GM23248 (cell line): ENCODE data around the gene STK17B. TPM values are rescaled to one million over a fixed set of nuclear protein-coding genes. Genes with fewer than 3 reads are reported as not detected.

Experiments used
- DNase-seq: peaks from one replicate; pipeline ENCODE4 v3.0.0-alpha.2; 2015
- H2AFZ ChIP-seq: fragments of 200-600 bp; sonication (generic); 2 replicates; pipeline ENCODE4 v1.6.1; 2016; ENCODE audit warnings: antibody characterized with exemption
- H3F3A ChIP-seq: fragments of 200-600 bp; sonication (generic); 2 replicates; pipeline ENCODE4 v1.6.1; 2016; ENCODE audit warnings: mild to moderate bottlenecking, antibody characterized with exemption, mixed run types; ENCODE audit not compliant: insufficient read depth
- H3K27ac ChIP-seq: fragments of 200-600 bp; sonication (generic); 2 replicates; pipeline ENCODE4 v1.5.1; 2016; ENCODE audit warnings: mild to moderate bottlenecking
- H3K27me3 ChIP-seq: fragments of 200-600 bp; sonication (generic); replicated peaks from 2 replicates; pipeline ENCODE4 v1.6.1; 2016; ENCODE audit warnings: mild to moderate bottlenecking; ENCODE audit not compliant: insufficient read depth
- H3K36me3 ChIP-seq: fragments of 200-600 bp; sonication (generic); 2 replicates; pipeline ENCODE4 v1.6.1; 2016; ENCODE audit warnings: low read depth, mild to moderate bottlenecking
- H3K4me1 ChIP-seq: fragments of 200-600 bp; sonication (generic); 2 replicates; pipeline ENCODE4 v1.6.1; 2016; ENCODE audit warnings: mild to moderate bottlenecking; ENCODE audit not compliant: insufficient read depth
- H3K4me2 ChIP-seq: fragments of 200-600 bp; sonication (generic); one replicate; pipeline ENCODE4 v1.6.1; 2016; ENCODE audit warnings: mild to moderate bottlenecking; ENCODE audit not compliant: unreplicated experiment
- H3K4me3 ChIP-seq: fragments of 200-600 bp; sonication (generic); 2 replicates; pipeline ENCODE4 v1.5.1; 2016; ENCODE audit warnings: mild to moderate bottlenecking
- H3K79me2 ChIP-seq: fragments of 200-600 bp; sonication (generic); 2 replicates; pipeline ENCODE4 v1.6.1; 2016; ENCODE audit warnings: mild to moderate bottlenecking; ENCODE audit not compliant: insufficient read depth
- H3K9ac ChIP-seq: fragments of 200-600 bp; sonication (generic); 2 replicates; pipeline ENCODE4 v1.6.1; 2016; ENCODE audit warnings: mild to moderate bottlenecking
- H3K9me2 ChIP-seq: fragments of 200-600 bp; sonication (generic); 2 replicates; pipeline ENCODE4 v1.6.1; 2016; ENCODE audit warnings: mixed run types, mild to moderate bottlenecking, moderate library complexity; ENCODE audit not compliant: insufficient read depth
- H3K9me3 ChIP-seq: fragments of 200-600 bp; sonication (generic); one replicate; pipeline ENCODE4 v1.6.1; 2017; ENCODE audit warnings: low read depth
- H4K20me1 ChIP-seq: fragments of 200-600 bp; sonication (generic); 2 replicates; pipeline ENCODE4 v1.6.0; 2016; ENCODE audit not compliant: insufficient read depth
- EZH2 ChIP-seq: fragments of 200-600 bp; sonication (generic); IDR thresholded peaks from 2 replicates; pipeline ENCODE4 v1.6.1; 2018; ENCODE audit warnings: antibody characterized with exemption, mild to moderate bottlenecking; ENCODE audit not compliant: insufficient read depth, poor library complexity, severe bottlenecking
- EZH2phosphoT487 ChIP-seq: fragments of 200-600 bp; sonication (generic); IDR thresholded peaks from 2 replicates; pipeline ENCODE4 v1.6.1; 2018; ENCODE audit warnings: antibody characterized with exemption, moderate library complexity, mild to moderate bottlenecking, low read depth; ENCODE audit not compliant: insufficient read depth
- WGBS, 2 experiments: methylation state at CpG; one replicate each; pipeline ENCODE4 v1.1.6; 2015 to 2017; ENCODE audit warnings: low lambda C conversion rate in 2 of 2, low coverage in 1 of 2; ENCODE audit errors: missing lambda C conversion rate in 2 of 2; 5-methylcytosine and 5-hydroxymethylcytosine counted together
- in situ Hi-C: fragments of 300-500 bp; cut with MboI; formaldehyde crosslinking; loops from 2 replicates; pipeline ENCODE4 v1.15.0; 2020
- polyA plus RNA-seq: library from polyadenylated mRNA; unstranded; fragments of >200 nt; fragmentation: Nextera tagmentation; extraction: Ambion mirVana; gene quantifications from 2 replicates; pipeline ENCODE4 v1.2.1, GENCODE V29; 2016
- total RNA-seq: library from RNA; depleted of rRNA; stranded (reverse); fragments of >200 nt; shearing (Covaris generic); gene quantifications from 2 replicates; pipeline ENCODE4 v1.2.3, GENCODE V29; 2014

The STK17B gene
- total and polyA plus RNA-seq, 2 experiments from 2014 or later = 13.7 to 23.6 TPM

DNA sequence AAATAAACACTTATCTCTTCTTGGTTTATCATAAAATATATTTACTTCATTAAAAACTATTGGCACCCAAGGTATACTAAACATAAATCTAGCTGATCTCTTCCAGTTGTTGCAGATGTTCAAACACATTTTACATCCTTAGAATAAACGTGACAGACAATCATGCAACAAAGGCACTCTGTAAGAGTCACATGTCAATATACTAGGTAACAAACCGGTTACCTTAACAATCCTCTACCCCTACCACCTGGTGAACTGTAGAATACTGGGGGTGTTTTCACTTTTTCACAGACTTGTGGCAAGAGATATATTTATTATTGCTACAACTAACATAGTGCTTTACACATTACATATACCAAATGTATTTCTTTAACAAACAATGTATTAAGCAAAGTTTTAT is 15.8 kb downstream of the STK17B start:
- H3K9me3 ChIP-seq = no peaks in the 10 kb centered on the region
- H3K36me3 ChIP-seq = peaks cover 34% of the 10 kb centered on the region; the same call in 1 of the 2 replicates
- no peaks in the 10 kb centered on the region for H3K27me3 ChIP-seq
- no peak overlapping the region for H3K27ac ChIP-seq
- in situ Hi-C loops = no loop called here
- H3K4me3 ChIP-seq = no peak overlapping the region
- H4K20me1 ChIP-seq = no peaks in the 10 kb centered on the region
- H3K4me2 ChIP-seq = no peak overlapping the region
- DNase-seq = no peak
- no peaks in the 10 kb centered on the region; the same call in 1 of the 2 replicates for H3F3A ChIP-seq
- H2AFZ ChIP-seq = no peak overlapping the region
- H3K9me2 ChIP-seq = no peaks in the 10 kb centered on the region
- H3K4me1 ChIP-seq = peaks cover 14% of the 10 kb centered on the region
- no peak overlapping the region for H3K9ac ChIP-seq
- WGBS, 2 experiments = 34 to 38% methylated on average over 2 of the region's 2 CpGs
- no peak for TF ChIP-seq EZH2
- TF ChIP-seq EZH2phosphoT487 = no peak
- H3K79me2 ChIP-seq = peaks cover 60% of the 10 kb centered on the region

- H3K27me3 ChIP-seq = no peaks in the 10 kb centered on the region
- no peak overlapping the region for H2AFZ ChIP-seq
- H3K9me2 ChIP-seq = no peaks in the 10 kb centered on the region
- peaks cover 33% of the 10 kb centered on the region; the same call in 1 of the 2 replicates for H3K36me3 ChIP-seq
- H3K9ac ChIP-seq = no peak overlapping the region
- peaks cover 58% of the 10 kb centered on the region for H3K79me2 ChIP-seq
- TF ChIP-seq EZH2 = no peak
- TF ChIP-seq EZH2phosphoT487 = no peak
- no peak for DNase-seq
- no peak overlapping the region for H3K27ac ChIP-seq
- H3K4me2 ChIP-seq = no peak overlapping the region
- no peak overlapping the region for H3K4me3 ChIP-seq
- no peaks in the 10 kb centered on the region for H4K20me1 ChIP-seq
- H3F3A ChIP-seq = no peaks in the 10 kb centered on the region
- no peaks in the 10 kb centered on the region for H3K9me3 ChIP-seq
- H3K4me1 ChIP-seq = no peaks in the 10 kb centered on the region
- 97 to 100% methylated on average over 2 of the region's 2 CpGs for WGBS, 2 experiments
- in situ Hi-C loops = no loop called here
Observed at GRCh38 chr2:196153480-196153879, 17.9 kb downstream of the STK17B start.

DNA sequence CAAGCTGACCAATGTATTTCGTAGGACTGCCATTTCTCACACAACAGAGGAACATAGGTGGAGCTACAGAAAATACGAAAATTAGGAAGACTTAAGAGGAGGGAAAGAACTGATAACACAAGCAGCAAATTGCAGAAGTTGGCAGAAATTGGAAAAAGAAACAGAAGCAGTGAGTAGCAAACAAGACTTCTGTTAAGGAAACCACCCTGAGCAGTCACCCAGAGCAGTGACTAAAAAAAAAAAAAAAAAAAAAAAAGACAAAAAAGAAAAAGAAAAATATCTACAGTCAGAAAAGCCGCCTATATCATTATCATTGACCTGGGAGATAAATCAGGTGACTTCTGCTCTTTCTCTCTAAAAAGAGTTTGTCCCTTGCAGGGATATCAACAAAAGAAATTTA is 21.4 kb downstream of the STK17B start:
- DNase-seq = no peak
- no peak overlapping the region for H3K4me3 ChIP-seq
- H3K4me1 ChIP-seq = no peaks in the 10 kb centered on the region
- H3K27ac ChIP-seq = no peak overlapping the region
- H3K79me2 ChIP-seq = peaks cover 32% of the 10 kb centered on the region
- no peak overlapping the region for H2AFZ ChIP-seq
- H3K27me3 ChIP-seq = no peaks in the 10 kb centered on the region
- no peak overlapping the region for H3K4me2 ChIP-seq
- WGBS, 2 experiments = 96 to 98% methylated on average over 3 of the region's 3 CpGs
- H3K9me3 ChIP-seq = no peaks in the 10 kb centered on the region
- no peak overlapping the region for H3K9ac ChIP-seq
- no peaks in the 10 kb centered on the region for H3K9me2 ChIP-seq
- H3F3A ChIP-seq = no peaks in the 10 kb centered on the region
- H4K20me1 ChIP-seq = no peaks in the 10 kb centered on the region
- H3K36me3 ChIP-seq = peaks cover 22% of the 10 kb centered on the region; the same call in 1 of the 2 replicates
- in situ Hi-C loops = no loop called here
- TF ChIP-seq EZH2 (no peak), EZH2phosphoT487 (no peak)

- peaks cover 12% of the 10 kb centered on the region; the same call in 1 of the 2 replicates for H3K36me3 ChIP-seq
Observed at GRCh38 chr2:196148736-196149135, 22.6 kb downstream of the STK17B start.

GRCh38 chr2:196145256-196145655 is 26.1 kb downstream of the STK17B start:
- in situ Hi-C loops = no loop called here
- Histone ChIP-seq H3K36me3 (peaks cover 21% of the 10 kb centered on the region; the same call in 1 of the 2 replicates), H3K9me2 (no peaks in the 10 kb centered on the region), H4K20me1 (no peaks in the 10 kb centered on the region), H3F3A (peaks cover 3% of the 10 kb centered on the region; the same call in 1 of the 2 replicates), H3K27ac (no peak overlapping the region), H3K27me3 (no peaks in the 10 kb centered on the region), H3K4me1 (peaks cover 16% of the 10 kb centered on the region), H3K9me3 (no peaks in the 10 kb centered on the region), H3K4me3 (no peak overlapping the region), H3K9ac (no peak overlapping the region), H3K4me2 (no peak overlapping the region), H3K79me2 (peaks cover 21% of the 10 kb centered on the region), H2AFZ (no peak overlapping the region)
- DNase-seq = no peak
- WGBS, 2 experiments = 97 to 99% methylated on average over 2 of the region's 2 CpGs
- TF ChIP-seq EZH2phosphoT487 (no peak), EZH2 (no peak)

More at GRCh38 chr2:196148736-196149135, 22.6 kb downstream of the STK17B start:
- no peak overlapping the region for H3K4me2 ChIP-seq
- no peaks in the 10 kb centered on the region for H4K20me1 ChIP-seq
- no peak overlapping the region for H3K27ac ChIP-seq
- DNase-seq = no peak
- 92% methylated on average over 2 of the region's 2 CpGs for WGBS, 2 experiments
- no peak overlapping the region for H3K4me3 ChIP-seq
- H3F3A ChIP-seq = peaks cover 2% of the 10 kb centered on the region; the same call in 1 of the 2 replicates
- H3K9me2 ChIP-seq = no peaks in the 10 kb centered on the region
- peaks cover 3% of the 10 kb centered on the region; the same call in 1 of the 2 replicates for H3K4me1 ChIP-seq
- no peaks in the 10 kb centered on the region for H3K9me3 ChIP-seq
- H2AFZ ChIP-seq = no peak overlapping the region
- peaks cover 32% of the 10 kb centered on the region for H3K79me2 ChIP-seq
- H3K27me3 ChIP-seq = no peaks in the 10 kb centered on the region
- TF ChIP-seq EZH2phosphoT487 (no peak), EZH2 (no peak)
- in situ Hi-C loops = no loop called here
- no peak overlapping the region for H3K9ac ChIP-seq
